K562 (cell line): Measurements from ENCODE around the gene GARIN1A. TPM values are rescaled to one million over a fixed set of nuclear protein-coding genes. Genes with fewer than 3 reads are reported as not detected.
A peak's percentile ranks its signal among the peaks of the same experiment; 100 is the strongest.

ENCODE experiments used
- ATAC-seq: fragments of 200-7000 bp; cut with Tn5 transposase; 3 replicates; pipeline ENCODE4 v1.9.1; 2020; ENCODE audit warnings: moderate library complexity
- BruUV-seq: library from RNA; stranded (reverse); fragments of 400-500 nt; replicated peaks from 2 replicates; lab custom pipeline; 2021; lab: Mats Ljungman, UMichigan
- CTCF ChIA-PET: fragments of 300-600 bp; formaldehyde crosslinking; extraction: SDS; loops from one replicate; lab custom pipeline; 2021; ENCODE audit warnings: low intra/inter-chr PET ratio; lab: Yijun Ruan, JAX
- POLR2A ChIA-PET: fragments of 300-600, 350-650 bp; sonication (Branson Sonifier 250); formaldehyde crosslinking; extraction: SDS; loops from one replicate; lab custom pipeline; 2021; ENCODE audit warnings: antibody characterized with exemption, inconsistent platforms; lab: Yijun Ruan, JAX
- DNase-seq, 4 experiments: peaks; one replicate each; pipeline versions ENCODE4 v3.0.0 to v3.0.0-alpha.2; 2011 to 2018; ENCODE audit warnings: low spot score in 3 of 4, mixed read lengths in 3 of 4; ENCODE audit errors: extremely low read depth in 1 of 4
- FAIRE-seq: peaks from 2 replicates; lab custom pipeline; 2011; peaks lifted over from hg19 to GRCh38; lab: Jason Lieb, UNC
- H2AFZ ChIP-seq: 2 replicates; pipeline ENCODE4 v1.6.0; 2011; ENCODE audit warnings: low read depth, low read length, control low read depth, inconsistent platforms
- H3K27ac ChIP-seq: fragments of 200-600 bp; 3 replicates; pipeline ENCODE4 v1.8.0; 2011; ENCODE audit warnings: low read depth, mild to moderate bottlenecking, control low read depth, inconsistent platforms, low read length, moderate library complexity, mixed read lengths; ENCODE audit errors: extremely low read depth
- H3K27me3 ChIP-seq, 2 experiments: fragments of 300-600 bp in 1 of 2; 2 replicates in 1 of 2; 3 replicates in 1 of 2; pipeline versions ENCODE4 v1.6.0 to v1.8.0; 2011; ENCODE audit warnings: inconsistent platforms in 2 of 2, low read length in 2 of 2, mild to moderate bottlenecking in 1 of 2, mixed read lengths in 1 of 2, moderate library complexity in 1 of 2; ENCODE audit not compliant: control insufficient read depth in 2 of 2, insufficient read depth in 2 of 2
- H3K36me3 ChIP-seq: fragments of 300-600 bp; 3 replicates; pipeline ENCODE4 v1.8.0; 2011; ENCODE audit warnings: mild to moderate bottlenecking, low read length, inconsistent platforms; ENCODE audit not compliant: control insufficient read depth, insufficient read depth
- H3K4me1 ChIP-seq, 2 experiments: fragments of 200-600 bp in 1 of 2; replicated peaks in 1 of 2; 2 replicates in 1 of 2; 3 replicates in 1 of 2; pipeline versions ENCODE4 v1.5.1 to v1.8.0; 2011; ENCODE audit warnings: inconsistent platforms in 2 of 2, low read length in 2 of 2, mild to moderate bottlenecking in 1 of 2, mixed read lengths in 1 of 2, moderate library complexity in 1 of 2; ENCODE audit not compliant: control insufficient read depth in 2 of 2, insufficient read depth in 2 of 2
- H3K4me2 ChIP-seq: 2 replicates; pipeline ENCODE4 v1.6.1; 2011; ENCODE audit warnings: low read length, control low read depth, inconsistent platforms, mixed read lengths; ENCODE audit not compliant: insufficient read depth
- H3K4me3 ChIP-seq: fragments of 200-600 bp; sonication (generic), shearing (Covaris generic); 2 replicates; pipeline ENCODE4 v1.5.1; 2016; ENCODE audit warnings: control low read depth, inconsistent platforms
- H3K79me2 ChIP-seq: fragments of 200-600 bp; 3 replicates; pipeline ENCODE4 v1.8.0; 2011; ENCODE audit warnings: low read length, inconsistent platforms; ENCODE audit not compliant: control insufficient read depth, insufficient read depth
- H3K9ac ChIP-seq, 2 experiments: 2 replicates each; pipeline versions ENCODE4 v1.6.0 to v1.6.1; 2011; ENCODE audit warnings: low read depth in 2 of 2, low read length in 2 of 2, control low read depth in 1 of 2, inconsistent platforms in 1 of 2, mild to moderate bottlenecking in 1 of 2, mixed read lengths in 1 of 2; ENCODE audit not compliant: insufficient read depth in 1 of 2
- H3K9me1 ChIP-seq: one replicate; pipeline ENCODE4 v1.6.0; 2011; ENCODE audit warnings: inconsistent platforms, mild to moderate bottlenecking, low read length, moderate library complexity; ENCODE audit not compliant: control insufficient read depth, insufficient read depth
- H3K9me3 ChIP-seq: replicated peaks from 2 replicates; pipeline ENCODE4 v1.5.1; 2011; ENCODE audit warnings: low read depth, low read length, inconsistent platforms; ENCODE audit not compliant: control insufficient read depth, insufficient read depth
- H4K20me1 ChIP-seq: replicated peaks from 2 replicates; pipeline ENCODE4 v1.6.1; 2011; ENCODE audit warnings: low read length, inconsistent platforms, mixed read lengths; ENCODE audit not compliant: control insufficient read depth, insufficient read depth
- FIP1L1 ChIP-seq: fragments of 200-400 bp; formaldehyde crosslinking; IDR thresholded peaks from 2 replicates; pipeline ENCODE4 v1.6.1; 2018; ENCODE audit warnings: mild to moderate bottlenecking, low read depth, low read length; ENCODE audit not compliant: poor library complexity, severe bottlenecking
- HNRNPK ChIP-seq: fragments of 200-400 bp; formaldehyde crosslinking; IDR thresholded peaks from one replicate; pipeline ENCODE4 v1.6.1; 2018; ENCODE audit warnings: mild to moderate bottlenecking, low read depth, low read length; ENCODE audit not compliant: poor library complexity, severe bottlenecking
- KDM1A ChIP-seq, 2 experiments: fragments of 450-650 bp; IDR thresholded peaks; 2 replicates each; pipeline ENCODE4 v1.6.1; 2016; ENCODE audit warnings: mild to moderate bottlenecking in 2 of 2
- PCBP1 ChIP-seq: fragments of 200-400 bp; formaldehyde crosslinking; IDR thresholded peaks from 2 replicates; pipeline ENCODE4 v1.6.1; 2018; ENCODE audit warnings: mild to moderate bottlenecking, low read depth, low read length; ENCODE audit not compliant: poor library complexity, severe bottlenecking
- WGBS: fragments of 100-300 bp; shearing (Covaris generic); methylation state at CpG from one replicate; pipeline ENCODE4 v1.1.6; 2016; ENCODE audit warnings: low coverage, mixed read lengths; ENCODE audit not compliant: insufficient coverage; ENCODE audit errors: missing lambda C conversion rate; 5-methylcytosine and 5-hydroxymethylcytosine counted together
- in situ Hi-C: fragments of 300-500 bp; cut with MboI; formaldehyde crosslinking; loops from 4 replicates; pipeline ENCODE4 v1.15.0; 2018; ENCODE audit warnings: inconsistent platforms, mixed read lengths
- intact Hi-C: fragments of 100-400 bp; cut with micrococcal nuclease; formaldehyde crosslinking; loops from 2 replicates; pipeline ENCODE4 v1.14.2; 2022
- polyA plus RNA-seq, 8 experiments: library from polyadenylated mRNA; depleted of rRNA in 4 of 8; stranded (reverse) in 5 of 8; unstranded in 3 of 8; fragments of >200 nt; fragmentation: Nextera tagmentation in 2 of 8; fragmentation: Illumina TruSeq in 1 of 8; extraction: Ambion mirVana in 2 of 8; extraction: Trizol in 1 of 8; gene quantifications; 2 replicates each; pipeline versions ENCODE4 v1.2.1 to v1.2.3, GENCODE V29; 2011 to 2014; ENCODE audit warnings: inconsistent platforms in 1 of 8, missing spikeins in 1 of 8
- total RNA-seq, 7 experiments: library from RNA; depleted of rRNA in 6 of 7; stranded (reverse); fragments of >200 nt in 6 of 7; fragmentation: Illumina TruSeq in 2 of 7; extraction: Trizol in 2 of 7; gene quantifications; 2 replicates each; pipeline versions ENCODE4 v1.2.1 to v1.2.3, GENCODE V29; 2011 to 2021; ENCODE audit warnings: low replicate concordance in 1 of 7
- TF ChIP-seq, protein P1 (sequence below): fragments of 450-650 bp; conservative IDR thresholded peaks from 2 replicates; pipeline ENCODE4 v1.6.1; 2016; ENCODE audit warnings: missing genetic modification characterization, low read depth, mild to moderate bottlenecking, control low read depth, missing compliant biosample characterization

The GARIN1A gene
- total and polyA plus RNA-seq, 9 of the 15 experiments (the other 6 are each of a cell fraction or from before 2014, with no cell fraction given) = 0.01 to 0.41 (median 0.04) TPM; not detected in 3

DNA sequence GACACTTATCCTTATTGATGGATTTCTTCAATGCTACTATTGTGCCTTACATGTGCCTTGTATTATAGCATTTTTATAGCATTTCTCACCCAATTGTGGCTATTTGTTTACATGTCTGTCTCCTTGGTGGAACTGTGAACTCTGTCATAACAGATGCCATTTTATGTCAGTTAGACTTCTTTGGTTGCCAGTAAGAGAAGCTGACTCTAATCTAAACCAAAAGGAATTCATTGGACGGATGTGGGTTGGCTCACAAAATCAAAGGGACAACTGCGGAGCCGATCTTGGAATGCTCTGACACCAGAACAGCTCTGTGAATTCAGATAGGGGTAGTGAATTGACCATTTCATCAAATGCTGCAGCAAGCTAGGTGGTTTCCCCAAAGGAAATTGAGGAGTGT lies 15.0 kb downstream of the GARIN1A start:
- no peaks in the 10 kb centered on the region for H3K79me2 ChIP-seq
- peaks cover 8 to 19% of the 10 kb centered on the region in 2 experiments; a peak in 4 of 5 replicates for H3K27me3 ChIP-seq
- intact Hi-C loops (no loop called here), in situ Hi-C loops (no loop called here)
- DNase-seq (no peak), FAIRE-seq (no peak), ATAC-seq (no peak)
- no peaks in the 10 kb centered on the region for H4K20me1 ChIP-seq
- H3K36me3 ChIP-seq = no peaks in the 10 kb centered on the region
- peaks cover 3 to 5% of the 10 kb centered on the region in 2 experiments; a peak in 2 of 5 replicates for H3K4me1 ChIP-seq
- BruUV-seq = no TSS peak
- ChIA-PET CTCF (no interaction called here), POLR2A (no interaction called here)
- 6% methylated on average over 3 of the region's 3 CpGs for WGBS
- H3K27ac ChIP-seq = no peak overlapping the region
- H3K4me2 ChIP-seq = no peak overlapping the region
- no peak overlapping the region for H3K4me3 ChIP-seq
- TF ChIP-seq FIP1L1 = no peak
- H2AFZ ChIP-seq = no peak overlapping the region
- H3K9ac ChIP-seq = no peak overlapping the region
- H3K9me1 ChIP-seq = no peaks in the 10 kb centered on the region
- H3K9me3 ChIP-seq = 0 out of 2 replicates have a peak, but pooled peaks cover 2% of the 10 kb centered on the region

DNA sequence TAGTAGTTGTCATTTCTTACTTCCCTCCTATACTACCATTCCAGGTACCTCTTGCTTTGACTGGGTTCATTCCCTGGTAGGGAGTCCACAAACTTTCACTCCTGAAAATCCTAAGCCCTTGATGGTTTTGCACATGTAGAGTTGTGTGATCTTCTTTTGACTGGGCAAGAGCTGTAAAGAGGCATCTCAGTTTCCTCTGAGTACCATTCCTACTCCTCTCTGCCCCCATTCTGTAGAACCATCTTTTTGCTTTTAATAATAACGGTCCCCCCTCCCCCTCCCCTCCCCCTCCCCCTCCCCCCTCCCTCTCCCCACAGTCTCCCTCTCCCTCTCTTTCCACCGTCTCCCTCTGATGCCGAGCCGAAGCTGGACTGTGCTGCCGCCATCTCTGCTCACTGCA lies 16.4 kb downstream of the GARIN1A start:
- Histone ChIP-seq H3K4me2 (no peak overlapping the region), H4K20me1 (no peaks in the 10 kb centered on the region), H3K9ac (no peak overlapping the region), H3K36me3 (no peaks in the 10 kb centered on the region), H3K9me1 (no peaks in the 10 kb centered on the region), H2AFZ (no peak overlapping the region), H3K4me3 (no peak overlapping the region), H3K79me2 (no peaks in the 10 kb centered on the region), H3K27me3 (peaks cover 8 to 19% of the 10 kb centered on the region in 2 experiments; a peak in 4 of 5 replicates), H3K27ac (no peak overlapping the region), H3K9me3 (0 out of 2 replicates have a peak, but pooled peaks cover 2% of the 10 kb centered on the region), H3K4me1 (peaks cover 5 to 7% of the 10 kb centered on the region in 2 experiments; a peak in 3 of 5 replicates)
- no TSS peak for BruUV-seq
- WGBS = no CpG with 5 or more reads among the region's 5 CpGs
- CTCF ChIA-PET = no interaction called here
- POLR2A ChIA-PET = interaction anchor here (0.6 to 0.7 kb wide), 2 partner anchors 68 to 595 kb away, joined by 3 read pairs; no protein-coding TSS in a partner anchor
- DNase-seq (no peak), FAIRE-seq (no peak), ATAC-seq (no peak)
- intact Hi-C loops = no loop called here
- TF ChIP-seq PCBP1 (peak; percentile 63), KDM1A (IDR thresholded peaks at IDR 0.05) (0 out of 4 replicates have a peak, but pooled peaks of 1 of the 2 experiments have one; percentile 46), HNRNPK (peak; percentile 64)
- TF ChIP-seq, protein P1, sequence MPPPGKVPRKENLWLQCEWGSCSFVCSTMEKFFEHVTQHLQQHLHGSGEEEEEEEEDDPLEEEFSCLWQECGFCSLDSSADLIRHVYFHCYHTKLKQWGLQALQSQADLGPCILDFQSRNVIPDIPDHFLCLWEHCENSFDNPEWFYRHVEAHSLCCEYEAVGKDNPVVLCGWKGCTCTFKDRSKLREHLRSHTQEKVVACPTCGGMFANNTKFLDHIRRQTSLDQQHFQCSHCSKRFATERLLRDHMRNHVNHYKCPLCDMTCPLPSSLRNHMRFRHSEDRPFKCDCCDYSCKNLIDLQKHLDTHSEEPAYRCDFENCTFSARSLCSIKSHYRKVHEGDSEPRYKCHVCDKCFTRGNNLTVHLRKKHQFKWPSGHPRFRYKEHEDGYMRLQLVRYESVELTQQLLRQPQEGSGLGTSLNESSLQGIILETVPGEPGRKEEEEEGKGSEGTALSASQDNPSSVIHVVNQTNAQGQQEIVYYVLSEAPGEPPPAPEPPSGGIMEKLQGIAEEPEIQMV = no peak
- in situ Hi-C loops = no loop called here
